WTC11 (cell line): ENCODE measurements around the gene KDM5B. TPM values are rescaled to one million over a fixed set of nuclear protein-coding genes. Genes with fewer than 3 reads are reported as not detected.

Experiments
- ATAC-seq: fragments of 200-7000 bp; cut with Tn5 transposase; 2 replicates; pipeline ENCODE4 v1.10.0; 2021; ENCODE audit warnings: mild to moderate bottlenecking, moderate library complexity
- CTCF ChIA-PET: fragments of 300-600 bp; sonication (Branson Sonifier 250); formaldehyde crosslinking; loops from one replicate; lab custom pipeline; 2021; ENCODE audit warnings: antibody characterized with exemption; lab: Charles Lee
- POLR2A ChIA-PET: fragments of 350-600 bp; sonication (Branson Sonifier 250); formaldehyde crosslinking; loops from one replicate; lab custom pipeline; 2021; ENCODE audit warnings: antibody characterized with exemption; lab: Charles Lee
- DNase-seq: peaks from one replicate; pipeline ENCODE4 v3.0.0; 2021; ENCODE audit warnings: low spot score
- H3K27ac Mint-ChIP-seq: 2 replicates; pipeline ENCODE4 v1.8.0; 2021; ENCODE audit warnings: mixed read lengths
- H3K27me3 Mint-ChIP-seq: 2 replicates; pipeline ENCODE4 v1.8.0; 2021; ENCODE audit warnings: low read depth, mild to moderate bottlenecking, moderate library complexity, mixed read lengths
- H3K36me3 Mint-ChIP-seq: 2 replicates; pipeline ENCODE4 v1.8.0; 2021; ENCODE audit warnings: mixed read lengths
- H3K4me1 Mint-ChIP-seq: 2 replicates; pipeline ENCODE4 v1.8.0; 2022; ENCODE audit warnings: mixed read lengths
- H3K4me3 Mint-ChIP-seq: 2 replicates; pipeline ENCODE4 v1.8.0; 2021; ENCODE audit warnings: mild to moderate bottlenecking, moderate library complexity, mixed read lengths
- H3K9me3 Mint-ChIP-seq: 2 replicates; pipeline ENCODE4 v1.8.0; 2021; ENCODE audit warnings: mixed read lengths
- IRF2 ChIP-seq: sonication (generic); formaldehyde crosslinking; IDR thresholded peaks from 2 replicates; pipeline ENCODE4 v1.8.0; 2022; ENCODE audit warnings: low read depth, missing genetic modification reagents, borderline replicate concordance
- MYBL2 ChIP-seq: sonication (generic); formaldehyde crosslinking; IDR thresholded peaks from 2 replicates; pipeline ENCODE4 v1.8.1; 2023; ENCODE audit warnings: mild to moderate bottlenecking, moderate library complexity, missing genetic modification reagents
- NFE2L1 ChIP-seq: sonication (generic); formaldehyde crosslinking; IDR thresholded peaks from 2 replicates; pipeline ENCODE4 v1.8.1; 2023; ENCODE audit warnings: missing genetic modification reagents
- TEAD1 ChIP-seq: sonication (generic); formaldehyde crosslinking; IDR thresholded peaks from 2 replicates; pipeline ENCODE4 v1.8.0; 2022; ENCODE audit warnings: mild to moderate bottlenecking, missing genetic modification reagents
- ZNF423 ChIP-seq: fragments of 250-450 bp; sonication (Bioruptor Pico); IDR thresholded peaks from 2 replicates; pipeline ENCODE4 v2.1.2; 2022; ENCODE audit warnings: mild to moderate bottlenecking, moderate library complexity
- total RNA-seq: library from RNA; stranded (reverse); gene quantifications from 3 replicates; pipeline ENCODE4 v1.2.3, GENCODE V29; 2021
- TF ChIP-seq, protein P1 (sequence below): sonication (generic); formaldehyde crosslinking; IDR thresholded peaks from 2 replicates; pipeline ENCODE4 v1.8.0; 2022; ENCODE audit warnings: mild to moderate bottlenecking, missing genetic modification reagents
- TF ChIP-seq, protein P2 (sequence below): fragments of 250-450 bp; sonication (Bioruptor Pico); IDR thresholded peaks from 2 replicates; pipeline ENCODE4 v2.1.2; 2022; ENCODE audit warnings: mild to moderate bottlenecking, moderate library complexity
- TF ChIP-seq, protein P3 (sequence below): sonication (generic); formaldehyde crosslinking; conservative IDR thresholded peaks from 2 replicates; pipeline ENCODE4 v1.8.1; 2022; ENCODE audit warnings: mild to moderate bottlenecking, missing genetic modification reagents
- TF ChIP-seq, protein P4 (sequence below): sonication (generic); formaldehyde crosslinking; IDR thresholded peaks from 2 replicates; pipeline ENCODE4 v1.8.0; 2023; ENCODE audit warnings: missing genetic modification reagents, mild to moderate bottlenecking, borderline replicate concordance
- TF ChIP-seq, protein P5 (sequence below): sonication (generic); formaldehyde crosslinking; IDR thresholded peaks from 2 replicates; pipeline ENCODE4 v1.8.1; 2023; ENCODE audit warnings: mild to moderate bottlenecking, moderate library complexity, missing genetic modification reagents

The KDM5B gene
- total RNA-seq, 1 experiment from 2014 or later: 222 TPM

DNA sequence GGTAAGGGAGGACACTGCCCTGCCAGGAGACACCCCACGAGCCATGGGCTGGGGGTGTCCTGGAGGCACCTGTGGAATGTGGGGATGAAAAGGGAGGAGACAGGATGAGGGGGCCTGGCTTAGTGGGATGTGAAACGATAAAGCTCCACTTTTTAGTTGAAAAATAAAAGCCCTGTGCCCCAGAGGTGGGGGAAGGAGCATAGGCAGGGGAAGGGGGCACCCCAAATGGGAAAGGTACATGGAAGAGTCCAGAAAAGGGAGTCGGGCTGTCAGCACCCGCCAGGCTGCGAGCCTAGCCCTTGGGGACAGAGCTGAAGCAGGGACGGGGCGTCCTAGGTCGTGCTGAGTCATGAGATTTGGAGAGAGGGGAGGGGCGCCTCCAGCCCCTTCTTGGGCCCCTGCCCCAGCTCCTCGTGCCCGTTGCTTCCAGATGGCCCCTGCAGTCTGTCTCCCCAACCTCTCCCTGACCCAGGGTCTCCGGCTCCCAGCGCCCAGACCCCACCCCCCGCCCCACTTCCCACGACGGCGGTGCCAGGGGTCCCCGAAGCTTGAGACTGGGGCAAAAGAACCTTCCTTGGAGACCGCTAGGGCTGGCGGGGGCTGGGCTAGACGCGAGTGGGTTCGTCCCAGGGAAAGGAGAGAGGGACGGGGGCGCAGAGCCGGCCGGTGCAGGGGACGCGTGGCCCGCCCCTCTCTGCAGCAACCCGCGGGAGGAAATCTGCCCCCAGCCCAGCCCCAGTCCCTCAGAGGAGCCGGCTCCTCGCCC is 98.8 kb downstream of the KDM5B start (continued):
- TF ChIP-seq NFE2L1 (CRISPR knock-in tag) (0 out of 2 replicates have a peak, but pooled peaks have one; percentile 40), ZNF423 (CRISPR knock-in tag) (no peak), TEAD1 (0 out of 2 replicates have a peak, but pooled peaks have one; percentile 24), IRF2 (CRISPR knock-in tag) (no peak)
- TF ChIP-seq, protein P1, sequence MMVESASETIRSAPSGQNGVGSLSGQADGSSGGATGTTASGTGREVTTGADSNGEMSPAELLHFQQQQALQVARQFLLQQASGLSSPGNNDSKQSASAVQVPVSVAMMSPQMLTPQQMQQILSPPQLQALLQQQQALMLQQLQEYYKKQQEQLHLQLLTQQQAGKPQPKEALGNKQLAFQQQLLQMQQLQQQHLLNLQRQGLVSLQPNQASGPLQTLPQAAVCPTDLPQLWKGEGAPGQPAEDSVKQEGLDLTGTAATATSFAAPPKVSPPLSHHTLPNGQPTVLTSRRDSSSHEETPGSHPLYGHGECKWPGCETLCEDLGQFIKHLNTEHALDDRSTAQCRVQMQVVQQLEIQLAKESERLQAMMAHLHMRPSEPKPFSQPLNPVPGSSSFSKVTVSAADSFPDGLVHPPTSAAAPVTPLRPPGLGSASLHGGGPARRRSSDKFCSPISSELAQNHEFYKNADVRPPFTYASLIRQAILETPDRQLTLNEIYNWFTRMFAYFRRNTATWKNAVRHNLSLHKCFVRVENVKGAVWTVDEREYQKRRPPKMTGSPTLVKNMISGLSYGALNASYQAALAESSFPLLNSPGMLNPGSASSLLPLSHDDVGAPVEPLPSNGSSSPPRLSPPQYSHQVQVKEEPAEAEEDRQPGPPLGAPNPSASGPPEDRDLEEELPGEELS: no peak
- TF ChIP-seq, protein P2, sequence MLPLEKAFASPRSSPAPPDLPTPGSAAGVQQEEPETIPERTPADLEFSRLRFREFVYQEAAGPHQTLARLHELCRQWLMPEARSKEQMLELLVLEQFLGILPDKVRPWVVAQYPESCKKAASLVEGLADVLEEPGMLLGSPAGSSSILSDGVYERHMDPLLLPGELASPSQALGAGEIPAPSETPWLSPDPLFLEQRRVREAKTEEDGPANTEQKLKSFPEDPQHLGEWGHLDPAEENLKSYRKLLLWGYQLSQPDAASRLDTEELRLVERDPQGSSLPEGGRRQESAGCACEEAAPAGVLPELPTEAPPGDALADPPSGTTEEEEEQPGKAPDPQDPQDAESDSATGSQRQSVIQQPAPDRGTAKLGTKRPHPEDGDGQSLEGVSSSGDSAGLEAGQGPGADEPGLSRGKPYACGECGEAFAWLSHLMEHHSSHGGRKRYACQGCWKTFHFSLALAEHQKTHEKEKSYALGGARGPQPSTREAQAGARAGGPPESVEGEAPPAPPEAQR (CRISPR knock-in tag): no peak

DNA sequence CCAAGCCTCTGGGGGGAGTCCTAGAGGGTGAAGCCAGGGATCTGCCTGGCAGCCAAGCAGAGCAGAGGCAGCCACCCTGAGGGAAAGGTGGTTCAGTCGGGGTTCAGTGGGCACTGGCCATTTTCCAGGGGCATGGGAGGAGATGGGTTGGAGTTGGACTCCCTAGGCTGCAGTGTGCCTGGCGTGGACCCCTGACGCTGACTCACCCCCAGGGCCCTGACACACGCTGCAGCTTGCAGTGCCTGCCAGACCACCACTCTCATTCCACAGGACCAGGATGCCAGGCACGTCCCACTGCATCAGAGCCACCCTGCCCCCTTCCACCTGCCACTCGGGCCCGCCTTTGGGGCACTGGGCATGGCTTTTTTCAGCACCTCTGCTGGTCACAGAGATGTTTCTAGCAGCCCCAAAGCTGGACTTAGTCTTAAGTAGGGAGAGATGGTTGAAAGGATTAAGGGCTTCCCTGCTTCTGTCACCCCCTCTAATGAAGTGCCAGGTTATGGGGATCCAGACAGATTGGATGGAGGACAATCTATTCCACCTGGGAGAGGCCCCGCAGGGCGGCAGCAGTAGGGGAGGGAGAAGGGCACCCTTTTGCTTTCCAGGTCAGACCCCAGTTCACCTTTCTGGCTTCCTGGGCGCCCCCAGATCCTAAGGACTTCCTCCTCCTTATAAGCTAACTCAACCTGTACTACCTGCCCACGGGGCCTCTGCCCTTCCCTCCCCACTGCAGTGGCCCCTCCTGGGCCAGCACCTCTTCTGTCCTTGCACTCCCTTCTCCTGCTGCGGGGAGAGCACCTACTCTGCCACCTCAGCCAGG is 99.6 kb downstream of the KDM5B start:
- H3K27me3 Mint-ChIP-seq: peaks cover 31% of the 10 kb centered on the region
- H3K36me3 Mint-ChIP-seq: no peaks in the 10 kb centered on the region
- peak overlapping the region; percentile 77 for H3K4me3 Mint-ChIP-seq
- H3K27ac Mint-ChIP-seq: no peak overlapping the region
- ATAC-seq (no peak), DNase-seq (no peak)
- peaks cover 43% of the 10 kb centered on the region for H3K4me1 Mint-ChIP-seq
- ChIA-PET POLR2A (interaction anchor here (0.7 to 1.8 kb wide), 2 partner anchors 12 to 102 kb away, joined by 3 to 5 read pairs; partner anchors contain the start of gene PCAT6), CTCF (interaction anchor here (1.0 to 5.1 kb wide), 5 partner anchors 11 to 52 kb away, joined by 3 to 76 read pairs (median 7); no protein-coding TSS in a partner anchor)
- H3K9me3 Mint-ChIP-seq: no peaks in the 10 kb centered on the region
- TF ChIP-seq, protein P3, sequence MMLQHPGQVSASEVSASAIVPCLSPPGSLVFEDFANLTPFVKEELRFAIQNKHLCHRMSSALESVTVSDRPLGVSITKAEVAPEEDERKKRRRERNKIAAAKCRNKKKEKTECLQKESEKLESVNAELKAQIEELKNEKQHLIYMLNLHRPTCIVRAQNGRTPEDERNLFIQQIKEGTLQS (CRISPR knock-in tag): no peak
- TF ChIP-seq, protein P4, sequence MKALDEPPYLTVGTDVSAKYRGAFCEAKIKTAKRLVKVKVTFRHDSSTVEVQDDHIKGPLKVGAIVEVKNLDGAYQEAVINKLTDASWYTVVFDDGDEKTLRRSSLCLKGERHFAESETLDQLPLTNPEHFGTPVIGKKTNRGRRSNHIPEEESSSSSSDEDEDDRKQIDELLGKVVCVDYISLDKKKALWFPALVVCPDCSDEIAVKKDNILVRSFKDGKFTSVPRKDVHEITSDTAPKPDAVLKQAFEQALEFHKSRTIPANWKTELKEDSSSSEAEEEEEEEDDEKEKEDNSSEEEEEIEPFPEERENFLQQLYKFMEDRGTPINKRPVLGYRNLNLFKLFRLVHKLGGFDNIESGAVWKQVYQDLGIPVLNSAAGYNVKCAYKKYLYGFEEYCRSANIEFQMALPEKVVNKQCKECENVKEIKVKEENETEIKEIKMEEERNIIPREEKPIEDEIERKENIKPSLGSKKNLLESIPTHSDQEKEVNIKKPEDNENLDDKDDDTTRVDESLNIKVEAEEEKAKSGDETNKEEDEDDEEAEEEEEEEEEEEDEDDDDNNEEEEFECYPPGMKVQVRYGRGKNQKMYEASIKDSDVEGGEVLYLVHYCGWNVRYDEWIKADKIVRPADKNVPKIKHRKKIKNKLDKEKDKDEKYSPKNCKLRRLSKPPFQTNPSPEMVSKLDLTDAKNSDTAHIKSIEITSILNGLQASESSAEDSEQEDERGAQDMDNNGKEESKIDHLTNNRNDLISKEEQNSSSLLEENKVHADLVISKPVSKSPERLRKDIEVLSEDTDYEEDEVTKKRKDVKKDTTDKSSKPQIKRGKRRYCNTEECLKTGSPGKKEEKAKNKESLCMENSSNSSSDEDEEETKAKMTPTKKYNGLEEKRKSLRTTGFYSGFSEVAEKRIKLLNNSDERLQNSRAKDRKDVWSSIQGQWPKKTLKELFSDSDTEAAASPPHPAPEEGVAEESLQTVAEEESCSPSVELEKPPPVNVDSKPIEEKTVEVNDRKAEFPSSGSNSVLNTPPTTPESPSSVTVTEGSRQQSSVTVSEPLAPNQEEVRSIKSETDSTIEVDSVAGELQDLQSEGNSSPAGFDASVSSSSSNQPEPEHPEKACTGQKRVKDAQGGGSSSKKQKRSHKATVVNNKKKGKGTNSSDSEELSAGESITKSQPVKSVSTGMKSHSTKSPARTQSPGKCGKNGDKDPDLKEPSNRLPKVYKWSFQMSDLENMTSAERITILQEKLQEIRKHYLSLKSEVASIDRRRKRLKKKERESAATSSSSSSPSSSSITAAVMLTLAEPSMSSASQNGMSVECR: no peak
- TF ChIP-seq MYBL2 (CRISPR knock-in tag): no peak
- TF ChIP-seq, protein P5, sequence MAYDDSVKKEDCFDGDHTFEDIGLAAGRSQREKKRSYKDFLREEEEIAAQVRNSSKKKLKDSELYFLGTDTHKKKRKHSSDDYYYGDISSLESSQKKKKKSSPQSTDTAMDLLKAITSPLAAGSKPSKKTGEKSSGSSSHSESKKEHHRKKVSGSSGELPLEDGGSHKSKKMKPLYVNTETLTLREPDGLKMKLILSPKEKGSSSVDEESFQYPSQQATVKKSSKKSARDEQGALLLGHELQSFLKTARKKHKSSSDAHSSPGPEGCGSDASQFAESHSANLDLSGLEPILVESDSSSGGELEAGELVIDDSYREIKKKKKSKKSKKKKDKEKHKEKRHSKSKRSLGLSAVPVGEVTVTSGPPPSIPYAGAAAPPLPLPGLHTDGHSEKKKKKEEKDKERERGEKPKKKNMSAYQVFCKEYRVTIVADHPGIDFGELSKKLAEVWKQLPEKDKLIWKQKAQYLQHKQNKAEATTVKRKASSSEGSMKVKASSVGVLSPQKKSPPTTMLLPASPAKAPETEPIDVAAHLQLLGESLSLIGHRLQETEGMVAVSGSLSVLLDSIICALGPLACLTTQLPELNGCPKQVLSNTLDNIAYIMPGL (CRISPR knock-in tag): no peak
